DLD1 (cell line): ENCODE data around the gene ODF2.
"Not testable (repeated sequence)": the region's sequence is repeated elsewhere in the genome, so short reads cannot be mapped to it uniquely, and the experiment has no call there.

ENCODE experiments used
- in situ Hi-C: cut with HindIII; loops from 2 replicates; pipeline ENCODE4 v1.10.0; 2017; ENCODE audit warnings: low sequenced_read_pairs

The ODF2 gene

GRCh38 chr9:128423356-128423755, 32.5 kb upstream of the ODF2 start:
- in situ Hi-C loops = not testable (repeated sequence)

GRCh38 chr9:128424268-128424780, 31.5 kb upstream of the ODF2 start:
- in situ Hi-C loops = no loop called here

DNA sequence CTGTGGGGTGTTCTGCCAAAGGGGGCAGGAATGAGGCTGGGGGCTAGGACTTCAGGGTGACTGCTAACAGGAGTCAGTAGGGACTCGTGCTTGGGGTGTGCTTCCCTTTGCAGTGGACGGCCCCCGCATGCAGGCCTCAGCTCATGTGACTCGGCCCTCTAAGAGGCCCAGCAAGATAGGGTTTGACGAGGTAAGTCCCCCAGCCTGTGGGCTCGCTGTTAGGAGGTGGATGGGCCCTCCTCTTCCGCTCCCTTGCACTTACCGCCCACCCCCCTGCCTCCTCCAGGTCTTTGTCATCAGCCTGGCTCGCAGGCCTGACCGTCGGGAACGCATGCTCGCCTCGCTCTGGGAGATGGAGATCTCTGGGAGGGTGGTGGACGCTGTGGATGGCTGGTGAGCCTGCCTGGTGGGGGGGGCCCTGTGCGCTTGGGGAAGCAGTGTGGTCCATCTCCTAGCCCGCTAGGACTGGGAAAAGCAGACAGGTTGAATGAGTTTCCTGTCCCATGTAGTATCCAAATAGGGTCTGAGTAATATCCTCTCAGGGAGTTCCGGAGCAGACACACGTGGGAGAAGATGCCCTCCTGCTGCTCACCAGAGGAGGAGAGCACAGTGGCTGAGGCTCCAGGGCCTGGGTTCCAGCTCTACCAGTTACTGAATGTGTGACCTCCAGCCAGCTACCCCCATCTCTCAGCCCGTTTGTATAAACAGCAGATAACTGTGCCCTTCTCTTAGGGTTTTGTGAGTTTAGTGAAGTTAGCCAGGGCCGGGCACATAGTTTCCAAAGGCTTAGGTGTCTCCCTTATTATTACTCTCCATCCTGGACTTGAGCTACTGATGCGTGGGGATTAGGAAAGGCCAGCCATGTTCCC, 26.9 kb upstream of the ODF2 start:
- in situ Hi-C loops = no loop called here

GRCh38 chr9:128429513-128430086, 26.2 kb upstream of the ODF2 start:
- in situ Hi-C loops = no loop called here

DNA sequence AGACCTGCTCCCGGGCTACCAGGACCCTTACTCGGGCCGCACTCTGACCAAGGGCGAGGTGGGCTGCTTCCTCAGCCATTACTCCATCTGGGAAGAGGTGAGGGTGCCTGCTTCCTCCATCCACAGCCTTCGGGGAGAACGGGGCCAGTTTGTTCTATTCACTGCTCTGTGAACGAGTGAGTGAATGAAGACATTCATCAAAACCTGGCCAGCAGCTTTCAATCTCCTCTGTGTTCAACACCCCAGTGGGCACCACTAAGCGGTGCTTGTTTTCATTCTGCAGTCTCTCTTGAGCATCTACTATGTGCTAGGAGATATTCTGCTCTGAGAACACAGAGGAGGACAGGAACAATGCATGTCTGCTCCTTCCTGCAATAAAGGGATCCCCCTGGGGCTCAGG, 24.6 kb upstream of the ODF2 start:
- in situ Hi-C loops = no loop called here

- in situ Hi-C loops = no loop called here
Measured at GRCh38 chr9:128434340-128434739, 21.5 kb upstream of the ODF2 start.

DNA sequence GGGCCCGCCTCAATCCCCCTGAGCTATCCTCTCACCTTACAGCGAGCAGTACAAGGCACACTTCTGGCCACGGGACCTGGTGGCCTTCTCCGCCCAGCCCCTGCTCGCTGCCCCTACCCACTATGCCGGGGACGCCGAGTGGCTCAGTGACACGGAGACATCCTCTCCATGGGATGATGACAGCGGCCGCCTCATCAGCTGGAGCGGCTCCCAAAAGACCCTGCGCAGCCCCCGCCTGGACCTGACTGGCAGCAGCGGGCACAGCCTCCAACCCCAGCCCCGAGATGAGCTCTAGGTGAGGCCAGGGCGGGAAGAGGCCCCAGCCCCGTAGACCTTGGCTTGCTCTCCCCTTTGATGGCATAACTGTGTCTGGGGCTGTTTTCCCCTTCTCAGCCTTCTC, 20.2 kb upstream of the ODF2 start:
- in situ Hi-C loops = no loop called here

DNA sequence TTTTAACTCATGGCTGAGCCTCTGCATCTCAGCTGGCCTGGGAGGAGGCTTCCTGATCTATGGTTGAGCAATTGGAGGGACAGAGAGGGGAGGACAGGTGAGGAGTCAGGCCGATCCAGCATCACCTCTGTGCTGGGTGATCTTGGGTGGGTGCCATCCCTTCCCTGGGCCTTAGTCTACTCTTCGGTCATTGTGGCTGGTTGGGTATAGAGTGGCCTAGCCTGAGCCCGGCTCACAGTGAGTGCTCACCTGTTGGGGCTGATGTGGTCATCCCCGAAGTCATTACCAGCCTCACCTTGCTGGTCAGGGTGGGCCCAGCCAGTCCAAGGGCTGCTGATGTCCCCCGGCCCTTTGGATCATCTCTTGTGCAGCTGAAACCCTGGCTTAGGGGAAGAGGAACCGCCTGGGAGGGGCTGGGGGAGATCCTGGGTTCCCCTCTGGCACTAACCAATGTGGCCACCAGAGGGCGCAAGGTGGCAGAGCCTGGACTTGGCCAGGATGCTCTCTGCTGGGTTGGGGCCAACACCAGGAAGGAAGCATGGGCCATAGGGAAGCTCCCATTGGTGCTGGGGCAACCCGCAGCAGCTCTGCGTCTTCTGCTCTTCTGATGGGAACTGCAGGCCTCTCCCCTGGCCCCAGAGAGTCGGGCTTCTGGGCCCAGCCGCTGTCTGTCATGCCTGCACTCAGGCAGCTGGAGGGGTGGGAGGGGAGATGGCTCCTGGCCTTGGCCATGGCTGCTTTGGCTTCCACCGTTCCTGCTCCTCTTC, 17.3 kb upstream of the ODF2 start:
- in situ Hi-C loops = no loop called here

- in situ Hi-C loops = no loop called here
Measured at GRCh38 chr9:128439273-128439672, 16.5 kb upstream of the ODF2 start.

- in situ Hi-C loops = no loop called here
Measured at GRCh38 chr9:128442150-128442549, 13.7 kb upstream of the ODF2 start.

GRCh38 chr9:128446505-128446904, 9.3 kb upstream of the ODF2 start:
- in situ Hi-C loops = not testable (repeated sequence)

GRCh38 chr9:128448746-128449145, 7.1 kb upstream of the ODF2 start:
- in situ Hi-C loops = no loop called here

GRCh38 chr9:128454991-128455390, 815 bp upstream of the ODF2 start:
- in situ Hi-C loops = no loop called here

DNA sequence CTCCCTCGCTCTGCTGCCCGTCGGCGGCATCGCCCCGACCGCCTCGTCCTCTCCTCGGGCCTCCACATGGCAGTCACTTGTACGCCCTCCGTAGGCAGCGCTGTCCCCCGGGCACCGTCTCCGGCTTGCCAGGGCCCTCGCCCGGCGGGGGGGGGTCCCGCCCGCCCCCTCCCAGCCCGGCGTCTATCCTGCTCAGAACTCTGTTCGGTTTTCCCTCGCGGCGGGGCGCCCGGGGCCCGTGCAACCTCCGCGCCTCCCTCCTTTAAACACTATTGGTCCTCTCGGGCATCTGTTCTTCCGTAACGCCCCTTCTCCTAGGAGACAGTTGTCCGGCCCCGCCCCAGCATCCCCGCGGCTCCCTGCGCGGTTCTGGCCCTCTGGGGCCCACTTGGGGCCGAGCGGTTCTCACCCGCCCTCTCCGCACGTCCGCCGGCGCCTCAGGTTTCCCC, 831 bp downstream of the ODF2 start:
- in situ Hi-C loops = no loop called here

- in situ Hi-C loops = no loop called here
Measured at GRCh38 chr9:128457207-128457606, 1.4 kb downstream of the ODF2 start.

DNA sequence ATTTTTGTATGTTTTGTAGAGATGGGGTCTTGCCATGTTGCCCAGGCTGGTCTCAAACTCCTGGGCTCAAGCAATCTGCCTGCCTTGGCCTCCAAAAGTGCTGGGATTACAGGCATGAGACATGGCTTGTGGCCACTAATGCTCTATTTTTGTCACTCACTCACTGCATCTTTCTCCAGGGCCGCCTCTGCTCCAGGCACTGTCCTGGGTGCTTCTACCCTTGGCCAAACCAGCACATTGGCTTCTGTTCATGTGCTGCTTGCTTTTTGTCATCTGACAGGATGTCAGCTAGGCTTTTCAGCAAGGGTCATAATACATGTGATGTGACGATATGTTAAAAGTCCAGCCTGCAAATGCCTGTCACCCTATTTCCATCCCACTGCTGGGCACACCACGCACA, 3.2 kb downstream of the ODF2 start:
- in situ Hi-C loops = no loop called here

DNA sequence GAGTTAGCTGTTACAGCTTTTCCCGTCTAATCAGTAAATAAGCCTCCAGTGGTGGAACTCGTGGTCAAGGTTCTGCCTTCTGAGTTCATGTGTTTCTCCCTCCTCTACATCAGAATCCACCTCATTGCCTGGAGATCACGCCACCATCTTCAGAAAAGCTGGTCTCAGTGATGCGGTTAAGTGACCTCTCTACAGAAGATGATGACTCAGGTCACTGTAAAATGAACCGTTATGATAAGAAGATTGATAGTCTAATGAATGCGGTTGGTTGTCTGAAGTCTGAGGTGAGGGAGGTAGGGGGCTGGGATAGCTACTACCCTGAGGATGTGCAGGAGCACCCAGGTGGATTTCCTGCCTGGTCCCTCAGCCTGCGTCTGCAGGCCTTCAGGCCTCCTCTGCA, 13.3 kb downstream of the ODF2 start:
- in situ Hi-C loops = no loop called here

DNA sequence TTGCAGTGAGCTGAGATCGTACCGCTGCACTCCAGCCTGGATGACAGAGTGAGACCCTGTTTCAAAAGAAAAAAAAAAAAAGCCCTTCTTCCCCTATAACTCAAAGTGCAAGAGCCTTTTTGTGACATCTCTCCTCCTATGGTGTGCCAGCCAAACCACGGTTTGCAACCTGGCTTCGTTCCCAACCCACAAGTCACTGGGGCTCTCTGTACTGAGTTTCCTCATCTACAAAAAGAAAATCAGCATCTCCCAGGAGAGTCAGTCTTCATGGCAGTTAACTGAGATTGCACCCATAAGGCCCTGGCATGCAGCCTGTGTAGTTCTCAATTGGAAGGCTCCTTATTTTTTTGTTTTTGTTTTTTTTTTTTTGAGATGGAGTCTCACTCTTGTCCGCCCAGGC, 14.8 kb downstream of the ODF2 start:
- in situ Hi-C loops = no loop called here

DNA sequence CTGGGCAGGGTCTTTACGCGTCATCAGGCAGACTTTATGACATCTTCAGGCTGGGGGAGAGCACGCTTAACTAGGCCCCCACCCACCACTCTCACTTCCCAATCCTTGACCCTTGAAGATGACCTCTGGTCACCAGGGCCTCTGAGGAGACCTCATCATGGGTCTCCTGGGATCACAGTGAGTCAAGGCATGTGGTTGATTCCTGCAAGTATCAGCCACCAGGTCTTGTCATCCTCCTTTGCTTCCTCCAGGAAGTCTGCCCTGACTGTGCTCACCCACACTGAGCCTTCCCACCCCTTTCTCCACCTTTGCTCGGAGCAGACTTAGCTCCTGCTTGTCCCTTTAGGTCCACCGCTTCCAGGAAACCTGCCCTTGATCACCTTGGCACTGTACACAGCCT, 17.3 kb downstream of the ODF2 start:
- in situ Hi-C loops = no loop called here

DNA sequence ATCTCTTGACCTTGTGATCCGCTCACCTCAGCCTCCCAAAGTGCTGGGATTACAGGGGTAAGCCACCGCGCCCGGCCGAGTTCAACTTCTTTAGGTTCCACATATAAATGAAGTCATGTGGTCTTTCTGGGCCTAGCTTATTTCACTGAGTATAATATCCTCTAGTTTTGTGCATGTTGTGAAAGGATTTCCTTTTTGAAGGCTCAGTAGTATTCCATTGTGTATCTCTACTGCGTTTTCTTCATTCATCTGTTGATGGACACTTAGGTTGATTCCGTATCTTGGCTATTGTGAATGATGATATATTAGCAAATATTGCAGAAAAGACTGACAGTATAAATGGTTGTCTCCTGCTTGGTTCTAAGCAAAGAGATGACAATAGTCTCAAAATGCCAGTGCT, 20.1 kb downstream of the ODF2 start:
- in situ Hi-C loops = no loop called here

- in situ Hi-C loops = no loop called here
Measured at GRCh38 chr9:128479262-128479661, 23.5 kb downstream of the ODF2 start.

- in situ Hi-C loops = no loop called here
Measured at GRCh38 chr9:128481561-128481960, 25.8 kb downstream of the ODF2 start.
